HG02885 (cell line): Measurements from ENCODE around the gene AGL.
"Not testable (repeated sequence)": the region's sequence is repeated elsewhere in the genome, so short reads cannot be mapped to it uniquely, and the experiment has no call there.

Experiments
- ATAC-seq: cut with Tn5 transposase; IDR thresholded peaks from one replicate; pipeline ENCODE4 v1.9.1; 2021; ENCODE audit warnings: mild to moderate bottlenecking; ENCODE audit not compliant: unreplicated experiment, poor library complexity

Gene AGL

GRCh38 chr1:99849744-99850458, at the start of gene AGL:
AGL (plus strand) TSS chr1:99850361; CDS start chr1:99851043, 682 bp downstream.
- ATAC-seq: peak; percentile 99

- ATAC-seq: no peak
These were observed 48.6 kb upstream of the AGL start for GRCh38 chr1:99801584-99801983.

GRCh38 chr1:99806882-99807281, 43.3 kb upstream of the AGL start:
- ATAC-seq: no peak

- ATAC-seq: peak; percentile 93
These were observed 41.6 kb upstream of the AGL start for GRCh38 chr1:99808391-99809115.

GRCh38 chr1:99811075-99811474, 39.1 kb upstream of the AGL start:
- no peak for ATAC-seq

- no peak for ATAC-seq
These were observed 38.4 kb upstream of the AGL start for GRCh38 chr1:99811747-99812146.

- no peak for ATAC-seq
These were observed 35.7 kb upstream of the AGL start for GRCh38 chr1:99814373-99814900.

GRCh38 chr1:99816656-99817055, 33.5 kb upstream of the AGL start:
- no peak for ATAC-seq

GRCh38 chr1:99818063-99818699, 32.0 kb upstream of the AGL start:
- ATAC-seq: no peak

GRCh38 chr1:99820546-99820945, 29.6 kb upstream of the AGL start:
- peak; percentile 90 for ATAC-seq

GRCh38 chr1:99825098-99825497, 25.1 kb upstream of the AGL start:
- no peak for ATAC-seq

- ATAC-seq: no peak
These were observed 24.5 kb upstream of the AGL start for GRCh38 chr1:99825702-99826101.

GRCh38 chr1:99827970-99828369, 22.2 kb upstream of the AGL start:
- no peak for ATAC-seq

GRCh38 chr1:99829269-99829668, 20.9 kb upstream of the AGL start:
- no peak for ATAC-seq

- ATAC-seq: not testable (repeated sequence)
These were observed 16.2 kb upstream of the AGL start for GRCh38 chr1:99833911-99834310.

GRCh38 chr1:99836171-99837103, 13.7 kb upstream of the AGL start:
- not testable (repeated sequence) for ATAC-seq

- ATAC-seq: not testable (repeated sequence)
These were observed 9.8 kb upstream of the AGL start for GRCh38 chr1:99840353-99840752.

GRCh38 chr1:99843760-99844159, 6.4 kb upstream of the AGL start:
- ATAC-seq: no peak

- ATAC-seq: not testable (repeated sequence)
These were observed 5.0 kb upstream of the AGL start for GRCh38 chr1:99845201-99845600.

- peak; percentile 2 for ATAC-seq
These were observed 783 bp upstream of the AGL start for GRCh38 chr1:99849413-99849743.
